Transverse colon (tissue), 3 donors: ENCODE data around the gene CCDC40.

Experiments used
- CTCF ChIP-seq, 5 experiments: fragments of 200-600 bp in 3 of 5; fragments of 450-650 bp in 2 of 5; sonication (generic) in 3 of 5; IDR thresholded peaks; 1 replicate in 2 of 5; 2 replicates in 3 of 5; pipeline ENCODE4 v1.5.1; 2016 to 2017; ENCODE audit warnings: antibody characterized with exemption in 5 of 5, inconsistent platforms in 3 of 5, mild to moderate bottlenecking in 2 of 5, moderate library complexity in 1 of 5
- POLR2A ChIP-seq: fragments of 450-650 bp; IDR thresholded peaks from one replicate; pipeline ENCODE4 v1.6.1; 2016; ENCODE audit warnings: antibody characterized with exemption, mild to moderate bottlenecking, moderate library complexity

- TF ChIP-seq CTCF (IDR thresholded peaks at IDR 0.05), result peak in 4 of 5 experiments; percentile 16 to 68 (median 65)
- no peak for TF ChIP-seq POLR2A
Measured at GRCh38 chr17:79991140-79991923, 45.1 kb upstream of the CCDC40 start.
